ENCODE data around the gene LIPG.

Gene LIPG

GRCh38 chr18:49524349-49524748 lies 37.5 kb upstream of the LIPG start:
- peaks cover 30% of the 10 kb centered on the region for H3K4me1 ChIP-seq (ENCODE audit: control insufficient read depth, insufficient read depth, low read length)
- no peak overlapping the region for H3K27ac ChIP-seq (ENCODE audit: low read depth, low read length)
- H3K36me3 ChIP-seq (ENCODE audit: control insufficient read depth, insufficient read depth, low read length), result no peaks in the 10 kb centered on the region
- no peak overlapping the region for H3K4me3 ChIP-seq (ENCODE audit: low read depth, low read length)
- H3K9ac ChIP-seq (ENCODE audit: low read length), result no peak overlapping the region
- H3K9me3 ChIP-seq (ENCODE audit: control insufficient read depth, insufficient read depth, low read depth, low read length), result 0 out of 2 replicates have a peak, but pooled peaks cover 3% of the 10 kb centered on the region
- no peaks in the 10 kb centered on the region for H3K27me3 ChIP-seq (ENCODE audit: control insufficient read depth, insufficient read depth, low read length)

GRCh38 chr18:49524951-49525350 lies 36.9 kb upstream of the LIPG start:
- H3K36me3 ChIP-seq (ENCODE audit: control insufficient read depth, insufficient read depth, low read length), result no peaks in the 10 kb centered on the region
- 0 out of 2 replicates have a peak, but pooled peaks cover 4% of the 10 kb centered on the region for H3K9me3 ChIP-seq (ENCODE audit: control insufficient read depth, insufficient read depth, low read depth, low read length)
- H3K4me1 ChIP-seq (ENCODE audit: control insufficient read depth, insufficient read depth, low read length), result peaks cover 24% of the 10 kb centered on the region

GRCh38 chr18:49525981-49526380 lies 35.9 kb upstream of the LIPG start:
- Histone ChIP-seq H3K27ac (ENCODE audit: low read depth, low read length) (no peak overlapping the region), H3K4me3 (ENCODE audit: low read depth, low read length) (no peak overlapping the region), H3K9me3 (ENCODE audit: control insufficient read depth, insufficient read depth, low read depth, low read length) (peaks cover 13% of the 10 kb centered on the region; the same call in 1 of the 2 replicates), H3K27me3 (ENCODE audit: control insufficient read depth, insufficient read depth, low read length) (no peaks in the 10 kb centered on the region), H3K9ac (ENCODE audit: low read length) (no peak overlapping the region), H3K4me1 (ENCODE audit: control insufficient read depth, insufficient read depth, low read length) (peaks cover 17% of the 10 kb centered on the region), H3K36me3 (ENCODE audit: control insufficient read depth, insufficient read depth, low read length) (no peaks in the 10 kb centered on the region)

More at GRCh38 chr18:49524951-49525350, 36.9 kb upstream of the LIPG start:
- Histone ChIP-seq H3K9ac (ENCODE audit: low read length) (no peak overlapping the region), H3K27me3 (ENCODE audit: control insufficient read depth, insufficient read depth, low read length) (no peaks in the 10 kb centered on the region), H3K27ac (ENCODE audit: low read depth, low read length) (no peak overlapping the region), H3K4me3 (ENCODE audit: low read depth, low read length) (no peak overlapping the region)

- Histone ChIP-seq H3K9ac (ENCODE audit: low read length) (no peak overlapping the region), H3K27me3 (ENCODE audit: control insufficient read depth, insufficient read depth, low read length) (no peaks in the 10 kb centered on the region)
Measured at GRCh38 chr18:49527631-49528327, 34.1 kb upstream of the LIPG start.

GRCh38 chr18:49529596-49529995 lies 32.3 kb upstream of the LIPG start:
- Histone ChIP-seq H3K27me3 (ENCODE audit: control insufficient read depth, insufficient read depth, low read length) (no peaks in the 10 kb centered on the region), H3K4me3 (ENCODE audit: low read depth, low read length) (no peak overlapping the region), H3K9ac (ENCODE audit: low read length) (no peak overlapping the region), H3K27ac (ENCODE audit: low read depth, low read length) (no peak overlapping the region), H3K9me3 (ENCODE audit: control insufficient read depth, insufficient read depth, low read depth, low read length) (peaks cover 16% of the 10 kb centered on the region; the same call in 1 of the 2 replicates), H3K36me3 (ENCODE audit: control insufficient read depth, insufficient read depth, low read length) (no peaks in the 10 kb centered on the region), H3K4me1 (ENCODE audit: control insufficient read depth, insufficient read depth, low read length) (peaks cover 14% of the 10 kb centered on the region)

More at GRCh38 chr18:49527631-49528327, 34.1 kb upstream of the LIPG start:
- Histone ChIP-seq H3K27ac (ENCODE audit: low read depth, low read length) (no peak overlapping the region), H3K4me3 (ENCODE audit: low read depth, low read length) (no peak overlapping the region), H3K4me1 (ENCODE audit: control insufficient read depth, insufficient read depth, low read length) (peaks cover 14% of the 10 kb centered on the region), H3K36me3 (ENCODE audit: control insufficient read depth, insufficient read depth, low read length) (no peaks in the 10 kb centered on the region), H3K9me3 (ENCODE audit: control insufficient read depth, insufficient read depth, low read depth, low read length) (peaks cover 14% of the 10 kb centered on the region; the same call in 1 of the 2 replicates)

- Histone ChIP-seq H3K4me1 (ENCODE audit: control insufficient read depth, insufficient read depth, low read length) (peaks cover 17% of the 10 kb centered on the region), H3K4me3 (ENCODE audit: low read depth, low read length) (no peak overlapping the region), H3K9ac (ENCODE audit: low read length) (no peak overlapping the region), H3K27ac (ENCODE audit: low read depth, low read length) (no peak overlapping the region), H3K9me3 (ENCODE audit: control insufficient read depth, insufficient read depth, low read depth, low read length) (peaks cover 20% of the 10 kb centered on the region; the same call in 1 of the 2 replicates), H3K36me3 (ENCODE audit: control insufficient read depth, insufficient read depth, low read length) (no peaks in the 10 kb centered on the region), H3K27me3 (ENCODE audit: control insufficient read depth, insufficient read depth, low read length) (no peaks in the 10 kb centered on the region)
Measured at GRCh38 chr18:49531678-49532153, 30.1 kb upstream of the LIPG start.

GRCh38 chr18:49534846-49535601 lies 26.8 kb upstream of the LIPG start:
- Histone ChIP-seq H3K36me3 (ENCODE audit: control insufficient read depth, insufficient read depth, low read length) (no peaks in the 10 kb centered on the region), H3K9me3 (ENCODE audit: control insufficient read depth, insufficient read depth, low read depth, low read length) (peaks cover 18% of the 10 kb centered on the region; the same call in 1 of the 2 replicates), H3K27me3 (ENCODE audit: control insufficient read depth, insufficient read depth, low read length) (no peaks in the 10 kb centered on the region), H3K9ac (ENCODE audit: low read length) (no peak overlapping the region), H3K27ac (ENCODE audit: low read depth, low read length) (no peak overlapping the region), H3K4me3 (ENCODE audit: low read depth, low read length) (no peak overlapping the region), H3K4me1 (ENCODE audit: control insufficient read depth, insufficient read depth, low read length) (peaks cover 15% of the 10 kb centered on the region; the same call in 1 of the 2 replicates)

- Histone ChIP-seq H3K9me3 (ENCODE audit: control insufficient read depth, insufficient read depth, low read depth, low read length) (peaks cover 9% of the 10 kb centered on the region; the same call in 1 of the 2 replicates), H3K36me3 (ENCODE audit: control insufficient read depth, insufficient read depth, low read length) (no peaks in the 10 kb centered on the region)
Measured at GRCh38 chr18:49537232-49537896, 24.5 kb upstream of the LIPG start.

GRCh38 chr18:49544362-49544761 lies 17.5 kb upstream of the LIPG start:
- Histone ChIP-seq H3K36me3 (ENCODE audit: control insufficient read depth, insufficient read depth, low read length) (no peaks in the 10 kb centered on the region), H3K27ac (ENCODE audit: low read depth, low read length) (no peak overlapping the region), H3K4me3 (ENCODE audit: low read depth, low read length) (no peak overlapping the region), H3K9ac (ENCODE audit: low read length) (no peak overlapping the region), H3K4me1 (ENCODE audit: control insufficient read depth, insufficient read depth, low read length) (peaks cover 6% of the 10 kb centered on the region), H3K9me3 (ENCODE audit: control insufficient read depth, insufficient read depth, low read depth, low read length) (no peaks in the 10 kb centered on the region; the same call in 1 of the 2 replicates), H3K27me3 (ENCODE audit: control insufficient read depth, insufficient read depth, low read length) (no peaks in the 10 kb centered on the region)

More at GRCh38 chr18:49537232-49537896, 24.5 kb upstream of the LIPG start:
- peaks cover 15% of the 10 kb centered on the region; the same call in 1 of the 2 replicates for H3K4me1 ChIP-seq (ENCODE audit: control insufficient read depth, insufficient read depth, low read length)
- H3K9ac ChIP-seq (ENCODE audit: low read length), result no peak overlapping the region
- no peak overlapping the region for H3K27ac ChIP-seq (ENCODE audit: low read depth, low read length)
- no peak overlapping the region for H3K4me3 ChIP-seq (ENCODE audit: low read depth, low read length)
- H3K27me3 ChIP-seq (ENCODE audit: control insufficient read depth, insufficient read depth, low read length), result no peaks in the 10 kb centered on the region

GRCh38 chr18:49546278-49546677 lies 15.6 kb upstream of the LIPG start:
- Histone ChIP-seq H3K9ac (ENCODE audit: low read length) (no peak overlapping the region), H3K4me3 (ENCODE audit: low read depth, low read length) (no peak overlapping the region), H3K4me1 (ENCODE audit: control insufficient read depth, insufficient read depth, low read length) (peaks cover 6% of the 10 kb centered on the region), H3K27me3 (ENCODE audit: control insufficient read depth, insufficient read depth, low read length) (no peaks in the 10 kb centered on the region), H3K9me3 (ENCODE audit: control insufficient read depth, insufficient read depth, low read depth, low read length) (no peaks in the 10 kb centered on the region; the same call in 1 of the 2 replicates), H3K36me3 (ENCODE audit: control insufficient read depth, insufficient read depth, low read length) (no peaks in the 10 kb centered on the region), H3K27ac (ENCODE audit: low read depth, low read length) (no peak overlapping the region)

All from HUES6 (cell line).